ENCODE measurements around the gene NRIP1. TPM values are rescaled to one million over a fixed set of nuclear protein-coding genes. Genes with fewer than 3 reads are reported as not detected.

NRIP1 gene
- total and polyA plus RNA-seq, 2 of the 8 experiments (the other 6 are each of a cell fraction or from before 2014, with no cell fraction given): 1.5 to 9.3 TPM

- Histone ChIP-seq H3K79me1 (ENCODE audit: low read depth, low read length) (no peaks in the 10 kb centered on the region), H3K4me1 (replicated peaks in 1 of 4; ENCODE audit: control insufficient read depth in 3 of 4, insufficient read depth in 4 of 4, low read length in 3 of 4) (peaks cover 0 to 4% (median 0%) of the 10 kb centered on the region in 4 experiments; a peak in 1 of 7 replicates), H3K56ac (replicated peaks; ENCODE audit: insufficient read length, low read depth, low read length) (no peak overlapping the region), H4K20me1 (replicated peaks in 1 of 2; ENCODE audit: control insufficient read depth in 1 of 2, insufficient read depth in 2 of 2, low read length in 2 of 2) (no peaks in the 10 kb centered on the region), H3K23me2 (ENCODE audit: low read depth, low read length) (no peaks in the 10 kb centered on the region), H3K18ac (ENCODE audit: extremely low read depth, low read length) (no peak overlapping the region), H4K5ac (ENCODE audit: insufficient read length, low read depth, low read length) (no peak overlapping the region), H2BK12ac (ENCODE audit: low read depth, low read length) (no peak overlapping the region), H3K14ac (ENCODE audit: insufficient read length) (no peak overlapping the region), H3K4me2 (ENCODE audit: insufficient read depth in 1 of 2, low read depth in 2 of 2, low read length in 2 of 2) (no peak overlapping the region), H3K9ac (replicated peaks in 1 of 4; ENCODE audit: extremely low read depth in 1 of 4, low read depth in 3 of 4, low read length in 3 of 4) (no peak overlapping the region), H3K4me3 (ENCODE audit: extremely low read depth in 1 of 4, insufficient read depth in 2 of 4, low read depth in 3 of 4, low read length in 4 of 4) (no peak overlapping the region), H4K91ac (replicated peaks; ENCODE audit: insufficient read length, low read length) (no peak overlapping the region), H3K9me3 (ENCODE audit: insufficient read depth in 2 of 2, low read depth in 1 of 2, low read length in 1 of 2) (peaks cover 13 to 15% of the 10 kb centered on the region in 2 experiments; a peak in 3 of 4 replicates), H2BK5ac (ENCODE audit: low read depth, low read length) (no peak overlapping the region), H2BK20ac (ENCODE audit: low read length) (no peak overlapping the region), H2BK15ac (ENCODE audit: low read length) (no peak overlapping the region), H2BK120ac (replicated peaks; ENCODE audit: low read depth, low read length) (no peak overlapping the region), H3K27ac (ENCODE audit: low read depth, low read length) (no peak overlapping the region), H3K4ac (replicated peaks; ENCODE audit: insufficient read length, low read depth, low read length) (no peak overlapping the region), H3K36me3 (ENCODE audit: control insufficient read depth in 2 of 4, insufficient read depth in 4 of 4, low read length in 3 of 4) (0 out of 8 replicates have a peak, but pooled peaks cover 0 to 4% (median 0%) of the 10 kb centered on the region in 4 experiments), H3K27me3 (replicated peaks in 1 of 4; ENCODE audit: control insufficient read depth in 3 of 4, extremely low read depth in 1 of 4, insufficient read depth in 3 of 4, low read length in 3 of 4) (no peaks in the 10 kb centered on the region), H3K79me2 (ENCODE audit: control insufficient read depth in 1 of 2, insufficient read depth in 2 of 2, low read length in 2 of 2) (no peaks in the 10 kb centered on the region), H4K8ac (ENCODE audit: extremely low read depth, insufficient read depth, low read length) (no peak overlapping the region), H3K23ac (ENCODE audit: insufficient read length) (no peak overlapping the region), H2AK5ac (ENCODE audit: low read depth, low read length) (no peak overlapping the region), H2AFZ (ENCODE audit: low read length) (no peak overlapping the region)
- POLR2A ChIA-PET (ENCODE audit: partially characterized antibody): no interaction called here
- CTCF ChIA-PET (ENCODE audit: partially characterized antibody): interaction anchor here (0.7 kb wide), 1 partner anchor 17 kb away, joined by 3 read pairs; no protein-coding TSS in a partner anchor
- FAIRE-seq: no peak
- 87% methylated on average over 2 of the region's 2 CpGs; no CpG with 5 or more reads in 1 of the 2 experiments for WGBS, 2 experiments (ENCODE audit: extremely low coverage in 1 of 2, insufficient coverage in 1 of 2, insufficient read length in 1 of 2, insufficient replicate concordance in 2 of 2, low coverage in 1 of 2, low lambda C conversion rate in 2 of 2, missing lambda C conversion rate in 1 of 2)
- DNase-seq (ENCODE audit: low read depth in 1 of 2, low spot score in 2 of 2): no peak
- TF ChIP-seq TBP (IDR thresholded peaks at IDR 0.05; ENCODE audit: low read depth, low read length) (no peak), POU5F1 (IDR thresholded peaks at IDR 0.05; ENCODE audit: low read depth, low read length) (no peak), GABPA (IDR thresholded peaks at IDR 0.05; ENCODE audit: borderline replicate concordance, insufficient read depth, low read length) (no peak), E2F6 (IDR thresholded peaks at IDR 0.05) (no peak), BRCA1 (IDR thresholded peaks at IDR 0.05; ENCODE audit: low read depth, low read length) (no peak), EZH2 (IDR thresholded peaks at IDR 0.05; ENCODE audit: low read depth, low read length, severe bottlenecking) (no peak), KDM5A (IDR thresholded peaks at IDR 0.05; ENCODE audit: low read length) (no peak), HDAC2 (IDR thresholded peaks at IDR 0.05; ENCODE audit: borderline replicate concordance in 1 of 2, low read depth in 2 of 2, low read length in 2 of 2) (no peak), SRF (IDR thresholded peaks at IDR 0.05; ENCODE audit: low read depth, low read length) (no peak), BACH1 (IDR thresholded peaks at IDR 0.05; ENCODE audit: low read length) (no peak), KDM4A (IDR thresholded peaks at IDR 0.05; ENCODE audit: low read depth, low read length, severe bottlenecking) (no peak), CTBP2 (IDR thresholded peaks at IDR 0.05; ENCODE audit: borderline replicate concordance, insufficient read depth, insufficient read length, low read length) (no peak)
These were observed 121.9 kb downstream of the NRIP1 start for GRCh38 chr21:14942801-14943490.
